ACC112 (cell line): Measurements from ENCODE around the gene MMP11.

Experiments used
- H2AFZ ChIP-seq: fragments of 200-600 bp; sonication (generic); one replicate; pipeline ENCODE4 v1.6.0; 2017; ENCODE audit warnings: antibody characterized with exemption, low read length; ENCODE audit not compliant: unreplicated experiment
- H3K27ac ChIP-seq: fragments of 200-600 bp; sonication (generic); 2 replicates; pipeline ENCODE4 v1.5.1; 2014; ENCODE audit warnings: low read depth, mild to moderate bottlenecking, antibody characterized with exemption, low read length, moderate library complexity
- H3K27me3 ChIP-seq: fragments of 200-600 bp; sonication (generic); 2 replicates; pipeline ENCODE4 v1.6.1; 2014; ENCODE audit warnings: mild to moderate bottlenecking, antibody characterized with exemption, low read length, moderate library complexity, mixed read lengths; ENCODE audit not compliant: insufficient read depth
- H3K36me3 ChIP-seq: fragments of 200-600 bp; sonication (generic); 2 replicates; pipeline ENCODE4 v1.6.1; 2016; ENCODE audit warnings: mild to moderate bottlenecking, antibody characterized with exemption, low read length, moderate library complexity, mixed read lengths; ENCODE audit not compliant: insufficient read depth
- H3K4me1 ChIP-seq: fragments of 200-600 bp; sonication (generic); one replicate; pipeline ENCODE4 v1.6.1; 2016; ENCODE audit warnings: low read length, mixed read lengths; ENCODE audit not compliant: insufficient read depth, unreplicated experiment, control insufficient read depth
- H3K4me3 ChIP-seq: fragments of 200-600 bp; sonication (generic); 2 replicates; pipeline ENCODE4 v1.5.1; 2014; ENCODE audit warnings: mild to moderate bottlenecking, low read depth, low read length
- H3K79me2 ChIP-seq: fragments of 200-600 bp; sonication (generic); one replicate; pipeline ENCODE4 v1.6.0; 2016; ENCODE audit warnings: low read length; ENCODE audit not compliant: control insufficient read depth, unreplicated experiment, insufficient read depth

The MMP11 gene

GRCh38 chr22:23804781-23805291, 32.2 kb downstream of the MMP11 start:
- no peaks in the 10 kb centered on the region for H3K36me3 ChIP-seq
- H3K27me3 ChIP-seq, result no peaks in the 10 kb centered on the region
- H3K27ac ChIP-seq, result no peak overlapping the region
- no peaks in the 10 kb centered on the region for H3K4me1 ChIP-seq
- no peak overlapping the region for H2AFZ ChIP-seq
- H3K79me2 ChIP-seq, result no peaks in the 10 kb centered on the region
- no peak overlapping the region for H3K4me3 ChIP-seq

DNA sequence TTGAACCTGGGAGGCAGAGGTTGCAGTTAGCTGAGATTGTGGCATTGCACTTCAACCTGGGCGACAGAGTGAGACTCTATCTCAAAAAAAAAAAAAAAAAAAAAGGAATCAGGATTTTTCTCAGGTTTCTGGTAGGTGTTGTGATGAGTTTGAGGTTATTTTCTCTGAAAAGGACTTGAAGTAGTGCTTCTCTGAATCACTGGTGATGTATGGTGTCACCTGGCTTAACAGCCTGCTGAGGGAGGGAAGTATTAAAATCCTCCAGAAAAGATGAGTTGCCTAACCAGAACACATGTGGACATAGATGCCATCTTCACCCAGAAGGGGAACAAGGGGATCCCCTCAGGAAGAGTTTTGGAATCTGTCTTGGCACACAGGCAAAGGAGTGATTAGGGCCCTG, 34.2 kb downstream of the MMP11 start:
- no peaks in the 10 kb centered on the region for H3K27me3 ChIP-seq
- no peak overlapping the region for H2AFZ ChIP-seq
- no peak overlapping the region for H3K4me3 ChIP-seq
- no peaks in the 10 kb centered on the region for H3K36me3 ChIP-seq
- H3K27ac ChIP-seq, result no peak overlapping the region
- H3K79me2 ChIP-seq, result no peaks in the 10 kb centered on the region
- H3K4me1 ChIP-seq, result no peaks in the 10 kb centered on the region

DNA sequence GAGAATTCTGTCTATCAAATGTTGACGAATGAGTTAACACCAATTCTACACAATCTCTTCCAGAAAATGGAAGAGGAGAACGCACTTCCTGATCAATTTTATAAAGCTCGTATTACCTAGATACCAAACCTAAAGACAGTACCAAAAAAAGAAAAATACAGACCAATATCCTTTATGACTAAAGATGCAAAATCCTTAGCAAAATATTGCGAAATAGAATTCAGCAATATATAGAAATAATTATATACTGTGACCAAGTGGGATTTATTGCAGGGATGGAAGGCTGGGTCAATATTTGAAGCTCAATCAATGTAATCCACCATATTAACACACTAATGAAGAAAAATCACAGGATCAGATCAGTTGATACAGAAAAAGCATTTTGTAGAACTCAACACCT, 39.7 kb downstream of the MMP11 start:
- Histone ChIP-seq H3K79me2 (no peaks in the 10 kb centered on the region), H3K4me3 (no peak overlapping the region), H3K27ac (no peak overlapping the region), H3K36me3 (no peaks in the 10 kb centered on the region), H3K4me1 (no peaks in the 10 kb centered on the region), H2AFZ (no peak overlapping the region), H3K27me3 (no peaks in the 10 kb centered on the region)

GRCh38 chr22:23815541-23816155, 43.0 kb downstream of the MMP11 start:
- Histone ChIP-seq H3K4me1 (no peaks in the 10 kb centered on the region), H2AFZ (no peak overlapping the region), H3K36me3 (no peaks in the 10 kb centered on the region), H3K27ac (no peak overlapping the region), H3K4me3 (no peak overlapping the region), H3K79me2 (no peaks in the 10 kb centered on the region), H3K27me3 (no peaks in the 10 kb centered on the region)

GRCh38 chr22:23816156-23816976, 43.7 kb downstream of the MMP11 start:
- no peaks in the 10 kb centered on the region for H3K27me3 ChIP-seq
- no peak overlapping the region for H2AFZ ChIP-seq
- no peaks in the 10 kb centered on the region for H3K36me3 ChIP-seq
- no peaks in the 10 kb centered on the region for H3K4me1 ChIP-seq
- H3K4me3 ChIP-seq, result no peak overlapping the region
- H3K79me2 ChIP-seq, result no peaks in the 10 kb centered on the region
- H3K27ac ChIP-seq, result no peak overlapping the region

DNA sequence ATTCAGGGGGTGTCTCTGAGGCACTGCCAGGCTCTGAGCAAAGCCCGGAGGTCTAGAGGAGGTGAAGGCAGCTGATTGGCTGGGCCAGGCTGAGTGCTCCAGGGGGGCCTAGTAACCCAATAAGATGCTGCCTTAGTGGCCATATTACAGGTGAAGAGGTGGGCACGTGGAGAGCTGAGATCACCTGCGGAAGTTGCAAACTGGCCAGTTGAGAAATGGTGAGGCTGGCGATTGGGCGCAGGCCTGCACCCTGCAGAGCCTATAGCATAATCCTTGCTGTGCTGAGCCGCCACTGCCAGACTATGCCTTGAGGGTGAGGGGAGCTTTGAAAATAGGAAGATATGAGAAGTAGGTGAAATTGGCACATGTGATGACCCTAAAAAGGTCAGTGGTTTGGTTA, 44.5 kb downstream of the MMP11 start:
- no peak overlapping the region for H3K4me3 ChIP-seq
- H3K79me2 ChIP-seq, result no peaks in the 10 kb centered on the region
- no peaks in the 10 kb centered on the region for H3K4me1 ChIP-seq
- no peak overlapping the region for H2AFZ ChIP-seq
- no peaks in the 10 kb centered on the region for H3K27me3 ChIP-seq
- no peak overlapping the region for H3K27ac ChIP-seq
- H3K36me3 ChIP-seq, result no peaks in the 10 kb centered on the region

DNA sequence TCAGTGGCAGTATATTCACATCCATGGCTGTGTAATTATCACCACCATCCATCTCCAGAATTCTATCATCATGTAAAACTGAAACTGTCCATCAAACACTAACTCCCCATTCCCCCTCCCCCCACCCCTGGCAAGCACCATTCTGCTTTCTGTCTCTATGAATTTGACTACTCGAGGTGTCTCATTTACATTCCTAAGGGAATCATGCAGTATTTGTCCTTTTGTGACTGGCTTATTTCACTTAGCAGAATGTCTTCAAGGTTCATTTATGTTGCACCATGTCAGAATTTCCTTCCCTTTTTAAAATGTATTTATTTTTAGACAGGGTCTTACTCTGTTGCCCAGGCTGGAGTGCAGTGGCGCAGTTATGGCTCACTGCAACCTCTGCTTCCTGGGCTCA, 45.9 kb downstream of the MMP11 start:
- H3K36me3 ChIP-seq, result no peaks in the 10 kb centered on the region
- H3K27ac ChIP-seq, result no peak overlapping the region
- H3K79me2 ChIP-seq, result no peaks in the 10 kb centered on the region
- no peaks in the 10 kb centered on the region for H3K27me3 ChIP-seq
- peaks cover 7% of the 10 kb centered on the region for H3K4me1 ChIP-seq
- H2AFZ ChIP-seq, result no peak overlapping the region
- no peak overlapping the region for H3K4me3 ChIP-seq

DNA sequence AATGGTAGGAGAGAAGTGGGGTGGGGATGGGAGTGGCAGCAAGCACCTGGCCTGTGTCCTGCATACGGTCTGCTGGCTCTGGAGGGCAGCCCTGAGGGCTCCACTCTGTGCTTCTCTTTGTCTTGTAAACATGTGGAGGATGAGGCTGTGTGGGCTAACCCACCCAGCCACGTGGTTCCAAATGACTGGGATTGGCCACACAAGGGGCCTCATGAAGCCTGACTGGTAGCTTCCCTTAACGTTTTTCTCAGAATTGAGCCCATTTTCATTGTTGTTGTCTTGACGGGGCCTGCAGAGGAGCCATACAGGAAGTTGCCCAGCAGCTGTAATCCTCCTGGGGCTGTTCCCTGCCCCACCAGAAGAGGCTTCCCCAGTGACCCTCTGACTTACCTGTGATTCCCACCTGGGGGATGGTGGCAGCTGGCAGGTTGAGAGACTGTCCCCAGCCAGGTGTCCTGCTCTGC, 48.1 kb downstream of the MMP11 start:
- Histone ChIP-seq H3K4me1 (peaks cover 11% of the 10 kb centered on the region), H3K36me3 (no peaks in the 10 kb centered on the region), H3K4me3 (no peak overlapping the region), H3K27ac (no peak overlapping the region), H2AFZ (no peak overlapping the region), H3K79me2 (no peaks in the 10 kb centered on the region), H3K27me3 (no peaks in the 10 kb centered on the region)

- H3K79me2 ChIP-seq, result no peaks in the 10 kb centered on the region
- no peak overlapping the region for H2AFZ ChIP-seq
- H3K27ac ChIP-seq, result no peak overlapping the region
- no peaks in the 10 kb centered on the region for H3K36me3 ChIP-seq
- H3K27me3 ChIP-seq, result no peaks in the 10 kb centered on the region
- H3K4me3 ChIP-seq, result no peak overlapping the region
- peaks cover 14% of the 10 kb centered on the region for H3K4me1 ChIP-seq
These were observed 49.5 kb downstream of the MMP11 start for GRCh38 chr22:23822101-23822671.

DNA sequence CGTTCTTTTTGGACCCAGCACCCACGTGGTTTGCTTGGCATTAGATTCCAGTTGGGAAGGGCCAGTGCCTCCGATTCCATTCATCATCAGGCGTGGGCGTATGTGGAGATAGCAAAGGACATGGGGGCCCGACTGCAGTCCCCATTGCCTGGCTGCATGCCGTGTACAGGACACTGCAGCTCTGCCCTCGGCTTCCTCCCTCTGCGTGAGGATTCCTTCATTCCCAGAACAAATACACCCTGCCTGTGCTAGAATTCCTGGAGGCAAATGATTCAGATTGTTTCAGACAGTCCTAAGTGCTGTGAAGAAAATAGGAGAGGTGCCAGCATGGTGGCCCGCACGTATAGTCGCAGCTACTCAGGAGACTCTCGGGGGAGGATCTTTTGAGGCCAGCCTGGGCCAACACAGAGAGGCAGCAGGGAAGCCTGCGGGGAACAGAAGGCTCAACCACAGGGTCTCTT, 50.7 kb downstream of the MMP11 start:
- Histone ChIP-seq H3K36me3 (no peaks in the 10 kb centered on the region), H3K4me1 (peaks cover 14% of the 10 kb centered on the region), H3K27ac (peak overlapping the region; percentile 9; the same call in 1 of the 2 replicates), H3K4me3 (no peak overlapping the region), H2AFZ (no peak overlapping the region), H3K79me2 (no peaks in the 10 kb centered on the region), H3K27me3 (no peaks in the 10 kb centered on the region)
